ENCODE measurements around the gene STAT5A. TPM values are rescaled to one million over a fixed set of nuclear protein-coding genes. Genes with fewer than 3 reads are reported as not detected.

The STAT5A gene
- total and polyA plus RNA-seq, 12 donors, result 8.2 to 28.5 (median 15.3) TPM

DNA sequence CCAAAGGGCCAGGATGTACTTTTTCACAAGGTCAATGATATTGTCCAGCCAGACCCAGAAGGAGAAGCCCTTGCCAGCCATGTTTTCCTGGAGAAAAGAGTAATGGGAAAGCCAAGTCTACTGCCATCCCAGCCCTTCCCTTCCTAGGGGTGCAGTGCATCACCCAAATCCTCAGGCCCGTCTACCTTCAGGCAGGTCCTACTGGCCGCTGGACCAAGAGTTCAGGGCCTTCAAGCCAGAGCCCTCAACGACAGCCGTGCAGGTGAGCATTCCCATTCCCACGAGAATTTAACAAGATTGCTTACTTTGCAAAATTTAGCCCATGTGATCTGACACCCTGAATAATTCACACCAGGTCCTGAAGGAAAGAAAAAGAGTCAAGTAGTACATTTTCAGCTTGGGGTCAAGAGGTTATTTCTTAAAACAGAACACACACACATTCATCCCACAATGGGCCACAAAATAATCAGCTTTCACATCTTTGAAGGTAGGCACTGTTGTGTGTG is 35.0 kb downstream of the STAT5A start:
- no peak overlapping the region for H3K4me3 ChIP-seq
- H3K27ac ChIP-seq, result peak overlapping the region in 2 of 10 donors; percentile 24 to 31
- H3K4me1 ChIP-seq, result peaks cover 0 to 40% (median 24%) of the 10 kb centered on the region in 9 donors
- H3K27me3 ChIP-seq, result no peaks in the 10 kb centered on the region
- no peak for ATAC-seq
- H3K36me3 ChIP-seq, result peaks cover 0 to 100% (median 54%) of the 10 kb centered on the region in 9 donors
- intact Hi-C loops (cut with DNase I), result loop anchor here (2.0 to 5.0 kb wide), 11 partner anchors 64 to 204 kb away; partner anchors contain the start of gene STAT3 (in 2 of the 10)
- 91 to 97% methylated on average over 5 of the region's 5 CpGs for WGBS, 2 donors
- TF ChIP-seq, protein P1, sequence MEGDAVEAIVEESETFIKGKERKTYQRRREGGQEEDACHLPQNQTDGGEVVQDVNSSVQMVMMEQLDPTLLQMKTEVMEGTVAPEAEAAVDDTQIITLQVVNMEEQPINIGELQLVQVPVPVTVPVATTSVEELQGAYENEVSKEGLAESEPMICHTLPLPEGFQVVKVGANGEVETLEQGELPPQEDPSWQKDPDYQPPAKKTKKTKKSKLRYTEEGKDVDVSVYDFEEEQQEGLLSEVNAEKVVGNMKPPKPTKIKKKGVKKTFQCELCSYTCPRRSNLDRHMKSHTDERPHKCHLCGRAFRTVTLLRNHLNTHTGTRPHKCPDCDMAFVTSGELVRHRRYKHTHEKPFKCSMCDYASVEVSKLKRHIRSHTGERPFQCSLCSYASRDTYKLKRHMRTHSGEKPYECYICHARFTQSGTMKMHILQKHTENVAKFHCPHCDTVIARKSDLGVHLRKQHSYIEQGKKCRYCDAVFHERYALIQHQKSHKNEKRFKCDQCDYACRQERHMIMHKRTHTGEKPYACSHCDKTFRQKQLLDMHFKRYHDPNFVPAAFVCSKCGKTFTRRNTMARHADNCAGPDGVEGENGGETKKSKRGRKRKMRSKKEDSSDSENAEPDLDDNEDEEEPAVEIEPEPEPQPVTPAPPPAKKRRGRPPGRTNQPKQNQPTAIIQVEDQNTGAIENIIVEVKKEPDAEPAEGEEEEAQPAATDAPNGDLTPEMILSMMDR (IDR thresholded peaks at IDR 0.05), result no peak
- DNase-seq, result no peak
- no peaks in the 10 kb centered on the region for H3K9me3 ChIP-seq

DNA sequence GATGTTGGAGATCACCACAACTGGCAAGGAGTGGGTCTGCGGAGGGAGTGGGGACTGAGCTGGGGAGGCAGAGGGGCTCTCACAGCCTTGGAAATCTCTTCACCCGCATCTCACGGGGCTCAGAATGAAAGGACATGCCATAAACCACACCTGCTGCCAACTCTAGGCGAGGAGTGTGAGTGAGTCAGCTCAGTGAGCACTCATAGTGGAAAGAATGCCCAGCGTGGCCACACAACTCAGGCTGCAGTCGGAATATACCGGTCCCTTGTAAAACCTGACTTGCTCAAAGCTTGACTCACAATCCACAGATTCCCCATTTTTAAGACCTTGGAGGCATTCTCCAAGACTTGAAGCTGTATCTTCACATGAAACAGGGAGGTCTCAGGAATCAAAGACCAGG is 36.7 kb downstream of the STAT5A start:
- intact Hi-C loops (cut with DNase I), result loop anchor here in 1 of 10 donors (5.0 kb wide), 1 partner anchor 192 kb away; no protein-coding TSS in a partner anchor
- TF ChIP-seq, protein P1 (IDR thresholded peaks at IDR 0.05), result no peak
- H3K27ac ChIP-seq, result peak overlapping the region in 3 of 10 donors; percentile 18 to 42 (median 24)
- no peak overlapping the region for H3K4me3 ChIP-seq
- WGBS, 2 donors, result 77 to 83% methylated on average over 7 of the region's 7 CpGs
- H3K4me1 ChIP-seq, result peaks cover 0 to 43% (median 30%) of the 10 kb centered on the region in 9 donors
- no peaks in the 10 kb centered on the region for H3K27me3 ChIP-seq
- H3K36me3 ChIP-seq, result peaks cover 0 to 100% (median 55%) of the 10 kb centered on the region in 9 donors
- no peak for DNase-seq
- H3K9me3 ChIP-seq, result no peaks in the 10 kb centered on the region
- ATAC-seq, result peak in 4 of 8 donors; percentile 31 to 55 (median 38)

DNA sequence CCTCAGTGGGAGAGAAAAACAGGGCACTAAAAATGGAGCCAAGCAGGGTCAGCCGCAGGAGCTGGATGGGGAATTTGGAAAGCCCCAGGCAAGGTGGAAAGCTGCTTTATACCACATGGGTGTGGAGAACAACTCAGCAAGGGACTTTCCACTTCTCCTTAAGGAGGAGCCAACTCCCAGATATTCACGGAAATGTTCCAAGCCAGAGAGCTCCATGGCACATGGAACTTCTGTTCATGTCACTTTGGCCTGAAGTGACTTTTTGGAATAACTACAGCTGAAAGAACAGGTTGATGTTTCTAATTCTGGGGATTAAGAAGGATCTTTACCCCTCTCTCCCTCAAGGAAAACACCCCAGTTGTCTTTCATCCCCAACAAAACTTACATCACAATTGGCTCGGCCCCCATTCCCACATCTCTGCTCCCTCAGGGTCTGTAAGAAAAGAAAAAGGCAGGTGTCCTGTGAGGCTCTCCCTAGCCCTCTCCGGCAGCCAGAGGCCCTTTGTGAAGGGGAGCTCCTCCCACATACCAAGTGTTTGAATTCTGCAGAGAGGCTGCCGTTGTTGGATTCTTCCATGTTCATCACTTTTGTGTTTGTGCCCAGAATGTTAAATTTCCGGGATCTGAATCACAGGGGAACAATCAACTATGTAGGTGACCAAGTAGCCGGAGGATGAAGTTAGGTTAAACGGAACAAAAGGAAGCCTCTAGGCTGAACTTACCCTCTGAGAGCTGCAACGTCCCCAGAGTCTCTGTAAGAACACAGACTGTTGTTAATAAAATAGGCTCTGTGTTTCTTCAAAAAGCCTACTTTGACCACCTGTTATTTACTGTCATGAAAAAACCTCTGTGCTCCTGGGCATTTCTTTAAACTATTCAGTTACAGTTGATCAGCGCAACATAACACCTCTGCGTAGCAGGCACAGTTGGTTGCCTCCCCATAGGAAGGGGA is 41.0 kb downstream of the STAT5A start:
- H3K27ac ChIP-seq, result peak overlapping the region in 9 of 10 donors; percentile 10 to 72 (median 43)
- intact Hi-C loops (cut with DNase I), result loop anchor here in 1 of 10 donors (5.0 kb wide), 1 partner anchor 188 kb away; no protein-coding TSS in a partner anchor
- DNase-seq, result no peak
- no peak overlapping the region for H3K4me3 ChIP-seq
- peaks cover 0 to 22% (median 18%) of the 10 kb centered on the region in 9 donors for H3K4me1 ChIP-seq
- H3K36me3 ChIP-seq, result peaks cover 0 to 100% (median 70%) of the 10 kb centered on the region in 9 donors
- 41 to 45% methylated on average over 11 of the region's 11 CpGs for WGBS, 2 donors
- TF ChIP-seq, protein P1 (IDR thresholded peaks at IDR 0.05), result no peak
- peak in 7 of 8 donors; percentile 45 to 77 (median 70) for ATAC-seq
- no peaks in the 10 kb centered on the region for H3K27me3 ChIP-seq
- no peaks in the 10 kb centered on the region for H3K9me3 ChIP-seq

DNA sequence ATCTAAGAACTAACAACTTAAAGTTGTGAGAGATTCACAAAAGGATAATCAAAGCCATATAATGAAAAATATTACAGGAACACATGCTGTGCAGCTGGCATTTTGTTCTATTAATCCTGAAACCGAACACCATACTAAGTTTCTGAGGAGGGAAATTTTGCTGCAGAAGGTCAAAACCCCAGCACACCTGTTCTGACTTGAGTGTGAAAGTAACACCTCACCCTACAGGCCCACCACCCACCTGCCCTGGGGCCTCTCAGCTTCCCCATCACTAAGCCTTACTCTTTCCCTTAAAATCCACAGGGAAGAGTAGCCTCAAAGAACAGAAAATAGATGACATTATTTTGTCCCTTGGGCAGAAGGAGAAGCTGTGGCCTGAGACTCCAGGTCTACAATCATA is 44.8 kb downstream of the STAT5A start:
- Histone ChIP-seq H3K4me1 (peaks cover 0 to 27% (median 20%) of the 10 kb centered on the region in 9 donors), H3K27me3 (no peaks in the 10 kb centered on the region), H3K36me3 (peaks cover 3 to 97% (median 83%) of the 10 kb centered on the region in 9 donors), H3K4me3 (no peak overlapping the region), H3K9me3 (no peaks in the 10 kb centered on the region), H3K27ac (no peak overlapping the region)
- ATAC-seq (no peak), DNase-seq (no peak)
- WGBS, 2 donors, result 90 to 92% methylated on average over 1 of the region's 1 CpG
- intact Hi-C loops (cut with DNase I), result no loop called here
- TF ChIP-seq, protein P1 (IDR thresholded peaks at IDR 0.05), result no peak
